Left kidney (tissue), 2 donors: ENCODE measurements around the gene KCNJ6. TPM values are rescaled to one million over a fixed set of nuclear protein-coding genes. Genes with fewer than 3 reads are reported as not detected.
"Not testable (repeated sequence)": the region's sequence is repeated elsewhere in the genome, so short reads cannot be mapped to it uniquely, and the experiment has no call there.

ENCODE experiments used
- DNase-seq: peaks from one replicate; pipeline ENCODE4 v3.0.0-alpha.2; 2013
- polyA plus RNA-seq: library from polyadenylated mRNA; unstranded; fragments of 120-200 nt; gene quantifications from one replicate; pipeline ENCODE4 v1.2.1, GENCODE V29; 2013; ENCODE audit not compliant: insufficient read length

The KCNJ6 gene
- polyA plus RNA-seq, 1 donor: 0.30 TPM

GRCh38 chr21:37770461-37770860 is 145.8 kb downstream of the KCNJ6 start:
- DNase-seq: no peak

- no peak for DNase-seq
Measured at GRCh38 chr21:37769656-37770055, 146.6 kb downstream of the KCNJ6 start.

GRCh38 chr21:37767984-37768383 is 148.3 kb downstream of the KCNJ6 start:
- no peak for DNase-seq

- DNase-seq: no peak
Measured at GRCh38 chr21:37766129-37766528, 150.1 kb downstream of the KCNJ6 start.

- no peak for DNase-seq
Measured at GRCh38 chr21:37765221-37765900, 150.9 kb downstream of the KCNJ6 start.

- DNase-seq: no peak
Measured at GRCh38 chr21:37764691-37765090, 151.6 kb downstream of the KCNJ6 start.

GRCh38 chr21:37763298-37763697 is 153.0 kb downstream of the KCNJ6 start:
- DNase-seq: no peak

GRCh38 chr21:37762606-37763005 is 153.7 kb downstream of the KCNJ6 start:
- no peak for DNase-seq

GRCh38 chr21:37761406-37761805 is 154.9 kb downstream of the KCNJ6 start:
- not testable (repeated sequence) for DNase-seq

- no peak for DNase-seq
Measured at GRCh38 chr21:37759777-37760176, 156.5 kb downstream of the KCNJ6 start.

- DNase-seq: peak; percentile 29
Measured at GRCh38 chr21:37758982-37759381, 157.3 kb downstream of the KCNJ6 start.

GRCh38 chr21:37757606-37758376 is 158.5 kb downstream of the KCNJ6 start:
- no peak for DNase-seq

GRCh38 chr21:37753122-37753599 is 163.1 kb downstream of the KCNJ6 start:
- DNase-seq: no peak

GRCh38 chr21:37751268-37751975 is 164.8 kb downstream of the KCNJ6 start:
- no peak for DNase-seq

- no peak for DNase-seq
Measured at GRCh38 chr21:37749132-37749531, 167.1 kb downstream of the KCNJ6 start.

GRCh38 chr21:37748351-37748750 is 167.9 kb downstream of the KCNJ6 start:
- DNase-seq: no peak

GRCh38 chr21:37746849-37747248 is 169.4 kb downstream of the KCNJ6 start:
- DNase-seq: no peak

- no peak for DNase-seq
Measured at GRCh38 chr21:37744551-37744950, 171.7 kb downstream of the KCNJ6 start.

- no peak for DNase-seq
Measured at GRCh38 chr21:37742532-37742931, 173.7 kb downstream of the KCNJ6 start.

GRCh38 chr21:37742115-37742514 is 174.1 kb downstream of the KCNJ6 start:
- no peak for DNase-seq

GRCh38 chr21:37737996-37738395 is 178.3 kb downstream of the KCNJ6 start:
- no peak for DNase-seq

GRCh38 chr21:37737507-37737906 is 178.8 kb downstream of the KCNJ6 start:
- DNase-seq: no peak

GRCh38 chr21:37734846-37735245 is 181.4 kb downstream of the KCNJ6 start:
- DNase-seq: no peak
